Head of caudate nucleus (tissue), 42 donors: ENCODE data around the gene NR3C1.

Experiments
- DNase-seq, 42 donors: peaks; one replicate each; pipeline versions ENCODE4 v3.0.0 to v3.0.0-alpha.2; 2020 to 2021; ENCODE audit warnings: mixed read lengths in 7 of 42
- intact Hi-C: fragments of 100-400 bp; cut with DNase I; formaldehyde crosslinking; loops from one replicate; pipeline ENCODE4 v1.15.0; 2022

Gene NR3C1

DNA sequence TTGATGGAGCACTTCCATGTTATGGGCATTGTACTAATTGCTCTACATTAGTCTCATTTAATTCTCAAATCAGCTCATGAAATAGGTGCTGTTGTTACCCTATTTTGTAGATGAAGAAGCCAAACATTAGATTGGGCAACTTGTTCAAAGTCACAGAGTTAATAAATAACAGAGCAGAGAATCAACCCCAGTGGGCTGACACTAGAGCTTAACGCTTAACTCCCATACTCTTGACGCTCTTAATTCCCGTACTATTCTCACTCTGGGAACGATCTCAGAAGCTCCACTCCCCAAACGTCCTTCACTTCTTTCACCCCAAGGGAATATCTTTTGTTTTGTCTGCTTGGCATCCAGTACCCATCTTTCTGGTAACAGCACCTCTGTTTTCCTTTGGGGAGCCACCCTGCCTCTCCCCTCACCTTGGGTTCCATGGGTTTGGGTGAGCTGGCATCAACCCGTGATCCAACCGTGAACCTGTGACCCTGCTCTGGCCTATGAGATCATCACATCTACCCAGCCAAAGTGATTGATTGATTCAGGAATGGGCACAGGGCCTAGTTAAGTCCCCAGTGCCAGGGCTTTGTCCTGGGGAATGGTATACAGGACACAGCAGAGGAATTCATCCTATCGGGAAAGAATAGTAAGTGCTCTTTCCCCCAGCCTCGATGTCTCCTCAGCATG is 169.2 kb downstream of the NR3C1 start:
- intact Hi-C loops, result no loop called here
- DNase-seq, result no peak

DNA sequence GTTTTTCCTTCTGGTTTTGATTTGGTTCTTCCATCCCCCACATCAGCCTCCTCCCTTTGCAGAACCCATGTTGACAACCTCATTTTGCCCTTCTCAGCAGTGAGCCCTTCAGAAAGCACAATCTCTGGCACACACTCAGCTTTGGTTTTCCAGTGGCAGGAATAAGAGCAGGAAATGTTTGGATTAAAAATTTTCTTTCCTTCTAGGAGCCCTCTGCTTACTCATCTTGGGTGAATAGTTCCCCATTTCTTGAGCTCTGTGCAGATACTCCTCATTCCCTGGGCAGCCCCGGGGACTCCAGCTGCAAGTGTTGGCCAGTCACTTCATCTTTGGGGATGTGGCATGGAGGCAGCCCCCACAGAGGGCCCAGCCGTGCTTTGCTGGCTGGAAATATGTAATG is 170.5 kb downstream of the NR3C1 start:
- DNase-seq, result no peak
- intact Hi-C loops, result no loop called here

DNA sequence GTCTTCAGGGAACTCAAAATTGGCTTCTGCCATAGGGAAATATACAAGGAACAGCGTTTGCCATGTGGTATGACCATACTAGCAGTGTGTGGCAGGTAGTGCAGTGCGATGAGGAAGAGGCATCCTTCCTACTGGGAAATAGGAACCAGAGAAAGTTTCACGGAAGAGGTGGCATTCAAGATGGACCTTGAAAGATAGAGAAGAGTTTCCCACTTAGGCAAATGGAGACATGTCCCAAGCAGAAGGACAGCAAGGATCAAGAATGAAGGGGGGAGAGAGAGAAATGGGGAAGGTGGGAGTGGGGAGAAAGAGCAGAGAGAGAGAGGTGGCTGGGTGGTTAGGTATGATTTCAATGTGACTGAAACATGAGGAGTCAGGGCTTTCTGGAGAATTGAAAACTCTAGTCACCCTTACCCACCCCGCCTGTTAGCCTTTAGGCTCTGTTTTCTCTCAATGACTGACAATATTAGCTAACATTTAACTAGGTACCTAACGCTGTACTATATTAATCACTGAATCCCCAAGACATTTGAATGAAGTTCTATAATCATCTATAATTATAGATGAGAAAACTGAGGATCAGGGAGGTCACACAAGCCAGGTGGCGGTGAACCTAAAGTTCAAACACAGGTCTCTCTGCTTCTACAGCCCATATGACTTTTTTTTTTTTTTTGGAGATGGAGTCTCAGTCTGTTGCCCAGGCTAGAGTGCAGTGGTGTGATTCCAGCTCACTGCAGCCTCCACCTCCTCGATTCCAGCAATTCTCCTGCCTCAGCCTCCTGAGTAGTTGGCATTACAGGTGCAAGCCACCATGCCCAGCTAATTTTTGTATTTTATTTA is 171.3 kb downstream of the NR3C1 start:
- no peak for DNase-seq
- intact Hi-C loops, result no loop called here

DNA sequence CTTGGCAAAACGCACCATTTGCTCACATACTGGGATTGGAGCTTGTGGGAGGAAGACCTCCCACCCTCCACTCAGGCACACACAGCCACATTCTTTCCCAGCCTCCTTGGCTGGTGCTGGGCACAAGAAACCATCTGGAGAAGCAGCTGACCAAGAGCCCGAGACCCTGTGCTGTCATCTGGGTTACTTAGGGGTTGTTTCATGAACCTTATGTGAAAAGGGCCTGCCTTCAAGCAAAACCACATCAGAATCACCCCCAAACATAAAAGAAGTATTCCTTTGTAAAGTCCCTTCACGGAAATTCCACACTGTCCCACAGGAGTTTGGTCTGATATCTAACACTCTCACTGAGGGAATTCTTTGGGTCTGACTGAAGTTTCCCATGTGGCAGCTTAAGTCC is 172.1 kb downstream of the NR3C1 start:
- DNase-seq, result no peak
- intact Hi-C loops, result no loop called here

DNA sequence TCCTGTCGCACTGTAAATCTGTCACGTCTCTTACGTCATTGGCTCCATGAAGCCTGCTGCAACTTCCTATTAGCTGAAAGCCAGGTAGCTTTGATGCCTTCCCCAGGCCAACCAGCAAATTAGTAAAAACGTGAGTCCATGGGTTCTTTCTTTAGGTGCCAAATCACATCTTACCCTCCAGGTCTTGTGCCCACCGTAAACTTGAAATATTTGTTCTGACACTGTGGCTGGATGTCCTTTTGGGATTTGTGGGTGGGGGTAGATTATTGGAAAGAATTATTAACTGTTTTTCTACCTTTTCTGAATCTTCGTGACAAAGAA is 172.8 kb downstream of the NR3C1 start:
- intact Hi-C loops, result no loop called here
- DNase-seq, result no peak

DNA sequence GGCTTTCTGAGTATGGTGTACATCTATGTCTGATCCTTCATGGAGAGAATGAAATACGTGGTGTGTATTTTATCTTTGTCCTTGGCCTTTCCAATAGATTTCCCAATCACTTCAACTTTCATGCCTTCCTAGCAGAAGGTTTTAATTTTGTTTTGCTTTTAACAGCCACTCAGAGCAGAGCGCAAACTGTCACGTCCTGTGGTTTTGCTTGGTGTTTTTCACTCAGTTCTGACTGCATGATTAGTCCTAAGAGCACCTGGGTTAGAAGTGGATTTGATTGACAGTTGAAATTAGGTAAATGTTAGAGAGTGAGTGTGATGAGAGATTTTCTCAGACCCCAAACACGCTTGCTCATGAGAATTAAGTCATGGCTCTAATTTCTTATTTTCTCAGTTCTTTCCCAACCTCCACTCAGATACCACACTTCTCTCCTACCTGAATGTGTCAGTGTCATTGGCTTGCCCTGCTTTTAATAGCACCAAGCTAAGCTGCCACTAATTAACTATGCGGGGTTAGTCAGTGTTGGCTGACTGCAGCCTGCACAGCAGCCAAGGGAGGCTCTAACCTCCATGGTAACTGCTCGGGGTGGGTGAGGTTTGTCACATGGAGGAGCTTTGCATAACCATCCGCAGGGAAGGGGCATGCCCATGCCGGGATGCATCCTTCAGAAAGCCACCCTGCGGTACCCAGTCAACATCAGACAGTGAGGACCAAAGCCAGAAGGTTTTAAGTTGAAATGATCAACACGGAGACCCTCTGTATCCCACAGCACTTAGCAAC is 173.4 kb downstream of the NR3C1 start:
- intact Hi-C loops, result no loop called here
- peak; percentile 40 to 94 (median 74) for DNase-seq

DNA sequence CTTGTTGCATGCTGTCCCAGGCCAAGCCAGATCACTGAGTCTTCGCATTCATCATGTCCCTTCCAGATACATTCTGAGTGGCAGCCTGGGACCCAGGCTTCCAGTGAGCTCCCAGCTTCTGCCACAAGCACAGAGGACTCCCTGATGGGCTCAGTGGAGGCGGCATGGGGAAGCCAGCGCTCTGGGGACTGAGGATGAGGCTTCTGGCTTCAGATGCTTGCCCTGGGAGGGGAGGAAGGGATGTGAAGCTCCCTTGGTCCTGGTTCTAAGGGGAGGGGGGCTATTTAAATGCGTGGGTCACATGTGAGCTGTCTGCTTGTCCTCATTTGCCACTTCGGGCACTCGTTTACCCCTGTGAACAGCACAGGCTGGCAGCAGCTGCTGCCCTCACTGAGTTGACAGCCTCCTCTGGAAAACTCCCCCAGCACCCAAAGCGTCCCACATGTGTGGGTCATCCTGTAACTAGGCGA is 174.0 kb downstream of the NR3C1 start:
- intact Hi-C loops, result no loop called here
- peak in 10 of 42 donors; percentile 6 to 45 (median 16) for DNase-seq

DNA sequence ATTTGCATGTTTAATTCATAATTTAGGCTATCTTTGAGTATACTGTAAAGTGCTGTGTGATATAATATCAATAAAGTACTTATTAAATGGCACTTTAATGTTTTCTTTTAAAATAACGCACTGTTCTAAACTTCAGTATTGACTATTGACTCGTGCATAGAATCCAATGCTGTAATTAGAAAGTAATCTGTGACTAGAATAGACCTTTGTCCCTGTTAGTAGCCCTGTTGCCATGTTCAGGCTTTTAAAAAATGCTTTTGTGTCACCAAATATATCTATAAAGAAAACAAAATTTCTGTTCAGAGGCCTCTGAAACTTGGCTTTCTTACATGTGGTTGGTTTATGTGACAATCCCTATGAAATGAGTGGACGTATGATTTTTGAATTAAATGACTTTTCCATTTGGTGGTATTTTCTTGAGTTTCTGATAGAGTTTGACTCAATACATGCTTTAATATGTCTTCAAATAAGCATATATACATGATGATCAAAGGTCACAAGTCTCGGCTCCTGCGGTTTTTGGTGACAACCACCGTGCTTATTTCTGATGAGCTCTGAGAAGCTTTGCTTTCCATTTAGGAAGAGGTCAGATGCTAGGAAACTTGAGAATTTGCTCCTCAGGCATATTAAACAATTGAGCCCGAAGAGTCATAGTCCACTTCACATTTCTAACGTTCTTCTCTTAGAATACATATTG is 174.7 kb downstream of the NR3C1 start:
- intact Hi-C loops, result no loop called here
- no peak for DNase-seq
